ENCODE data around the gene C2orf74. TPM values are rescaled to one million over a fixed set of nuclear protein-coding genes. Genes with fewer than 3 reads are reported as not detected.
A peak's percentile ranks its signal among the peaks of the same experiment; 100 is the strongest.

Gene C2orf74
- total RNA-seq, 4 donors from 2014 or later = 18.7 to 43.2 (median 33.2) TPM

GRCh38 chr2:61176755-61177726 lies 15.1 kb downstream of the C2orf74 start:
- Histone ChIP-seq H3K9me3 (no peaks in the 10 kb centered on the region), H3K4me1 (peaks cover 44 to 49% (median 48%) of the 10 kb centered on the region in 4 donors), H3K4me3 (peak overlapping the region; percentile 85 to 96 (median 92)), H3K27ac (replicated peaks in 1 of 4) (peak overlapping the region; percentile 98 to 99 (median 99)), H3K36me3 (peaks cover 0 to 28% (median 16%) of the 10 kb centered on the region in 4 donors), H3K27me3 (no peaks in the 10 kb centered on the region)
- 0% methylated on average over 20 of the region's 111 CpGs for WGBS
- intact Hi-C loops (cut with DNase I) = loop anchor here (10.0 kb wide), 1 partner anchor 112 kb away; the partner anchor contains the start of gene SANBR
- peak; percentile 96 for DNase-seq (ENCODE audit: extremely low spot score)
- TF ChIP-seq CTCF (IDR thresholded peaks at IDR 0.05) (peak in 1 of 3 experiments; percentile 23), POLR2AphosphoS5 (IDR thresholded peaks at IDR 0.05) (peak; percentile 86 to 95), EP300 (IDR thresholded peaks at IDR 0.05) (no peak), POLR2A (IDR thresholded peaks at IDR 0.05; ENCODE audit: low read depth) (peak; percentile 70)

GRCh38 chr2:61177727-61178549 lies 15.9 kb downstream of the C2orf74 start:
- intact Hi-C loops (cut with DNase I) = loop anchor here (10.0 kb wide), 1 partner anchor 113 kb away; the partner anchor contains the start of gene SANBR
- H3K27ac ChIP-seq (replicated peaks in 1 of 4) = peak overlapping the region; percentile 98 to 99 (median 99)
- H3K4me1 ChIP-seq = peaks cover 44 to 56% (median 56%) of the 10 kb centered on the region in 4 donors
- H3K36me3 ChIP-seq = peaks cover 5 to 37% (median 25%) of the 10 kb centered on the region in 4 donors
- H3K27me3 ChIP-seq = no peaks in the 10 kb centered on the region
- peak overlapping the region; percentile 85 to 96 (median 92) for H3K4me3 ChIP-seq
- TF ChIP-seq EP300 (IDR thresholded peaks at IDR 0.05) (no peak), POLR2AphosphoS5 (IDR thresholded peaks at IDR 0.05) (peak in 1 of 2 donors; percentile 10)
- no peaks in the 10 kb centered on the region for H3K9me3 ChIP-seq
- WGBS = 31% methylated on average over 14 of the region's 45 CpGs
- no peak for DNase-seq (ENCODE audit: extremely low spot score)

GRCh38 chr2:61178603-61179545 lies 16.9 kb downstream of the C2orf74 start:
- H3K27me3 ChIP-seq = no peaks in the 10 kb centered on the region
- H3K9me3 ChIP-seq = no peaks in the 10 kb centered on the region
- peaks cover 44 to 62% (median 56%) of the 10 kb centered on the region in 4 donors for H3K4me1 ChIP-seq
- peak overlapping the region; percentile 85 to 96 (median 92) for H3K4me3 ChIP-seq
- no peak for TF ChIP-seq CTCF (IDR thresholded peaks at IDR 0.05)
- TF ChIP-seq EP300 (IDR thresholded peaks at IDR 0.05) = no peak
- TF ChIP-seq POLR2AphosphoS5 (IDR thresholded peaks at IDR 0.05) = no peak
- no peak for TF ChIP-seq POLR2A (IDR thresholded peaks at IDR 0.05; ENCODE audit: low read depth)
- H3K27ac ChIP-seq (replicated peaks in 1 of 4) = peak overlapping the region; percentile 98 to 99 (median 99)
- intact Hi-C loops (cut with DNase I) = loop anchor here (10.0 kb wide), 1 partner anchor 114 kb away; the partner anchor contains the start of gene SANBR
- WGBS = 89% methylated on average over 22 of the region's 22 CpGs
- DNase-seq (ENCODE audit: extremely low spot score) = no peak
- H3K36me3 ChIP-seq = peaks cover 15 to 46% (median 33%) of the 10 kb centered on the region in 4 donors

- peak; percentile 68 for DNase-seq (ENCODE audit: extremely low spot score)
- H3K4me1 ChIP-seq = peaks cover 44 to 64% (median 56%) of the 10 kb centered on the region in 4 donors
- H3K27me3 ChIP-seq = no peaks in the 10 kb centered on the region
- H3K27ac ChIP-seq (replicated peaks in 1 of 4) = peak overlapping the region; percentile 98 to 99 (median 99)
- H3K36me3 ChIP-seq = peaks cover 23 to 57% (median 43%) of the 10 kb centered on the region in 4 donors
- intact Hi-C loops (cut with DNase I) = loop anchor here (10.0 kb wide), 1 partner anchor 115 kb away; the partner anchor contains the start of gene SANBR
- H3K4me3 ChIP-seq = peak overlapping the region; percentile 7 to 85 (median 24)
- TF ChIP-seq EP300 (IDR thresholded peaks at IDR 0.05) = no peak
- TF ChIP-seq POLR2AphosphoS5 (IDR thresholded peaks at IDR 0.05) = peak in 1 of 2 donors; percentile 50
- WGBS = 50% methylated on average over 13 of the region's 14 CpGs
- H3K9me3 ChIP-seq = no peaks in the 10 kb centered on the region
These were observed 18.0 kb downstream of the C2orf74 start for GRCh38 chr2:61179701-61180639.
